GM23338 (cell line): Measurements from ENCODE around the gene TACC3. TPM values are rescaled to one million over a fixed set of nuclear protein-coding genes. Genes with fewer than 3 reads are reported as not detected.
A peak's percentile ranks its signal among the peaks of the same experiment; 100 is the strongest.

Experiments
- ATAC-seq: fragments of 200-7000 bp; cut with Tn5 transposase; 3 replicates; pipeline ENCODE4 v1.9.1; 2020
- DNase-seq: peaks from one replicate; pipeline ENCODE4 v3.0.0-alpha.2; 2015; ENCODE audit warnings: low spot score
- H2AFZ ChIP-seq: fragments of 200-600 bp; sonication (generic); 2 replicates; pipeline ENCODE4 v1.8.0; 2016; ENCODE audit warnings: antibody characterized with exemption, mild to moderate bottlenecking, moderate library complexity
- H3F3A ChIP-seq: fragments of 200-600 bp; sonication (generic); replicated peaks from 2 replicates; pipeline ENCODE4 v1.8.0; 2017; ENCODE audit warnings: antibody characterized with exemption, mixed run types, low read depth
- H3K27ac ChIP-seq: fragments of 200-600 bp; sonication (generic); 2 replicates; pipeline ENCODE4 v1.6.1; 2016; ENCODE audit warnings: low read depth
- H3K27me3 ChIP-seq: fragments of 200-600 bp; sonication (generic); 2 replicates; pipeline ENCODE4 v1.8.0; 2016; ENCODE audit warnings: mild to moderate bottlenecking, mixed run types, moderate library complexity; ENCODE audit not compliant: insufficient read depth
- H3K36me3 ChIP-seq: fragments of 200-600 bp; sonication (generic); 2 replicates; pipeline ENCODE4 v1.8.0; 2016; ENCODE audit warnings: mild to moderate bottlenecking; ENCODE audit not compliant: insufficient read depth
- H3K4me1 ChIP-seq: fragments of 200-600 bp; sonication (generic); 2 replicates; pipeline ENCODE4 v1.8.0; 2016; ENCODE audit warnings: mild to moderate bottlenecking, moderate library complexity; ENCODE audit not compliant: insufficient read depth
- H3K4me2 ChIP-seq: fragments of 200-600 bp; sonication (generic); 2 replicates; pipeline ENCODE4 v1.7.1; 2017; ENCODE audit warnings: mixed run types
- H3K4me3 ChIP-seq: fragments of 200-600 bp; sonication (generic); 2 replicates; pipeline ENCODE4 v1.6.1; 2016; ENCODE audit warnings: mixed run types
- H3K79me2 ChIP-seq: fragments of 200-600 bp; sonication (generic); replicated peaks from 2 replicates; pipeline ENCODE4 v1.8.0; 2017; ENCODE audit warnings: mild to moderate bottlenecking; ENCODE audit not compliant: insufficient read depth
- H3K9me2 ChIP-seq: fragments of 200-600 bp; sonication (generic); 2 replicates; pipeline ENCODE4 v1.8.0; 2017; ENCODE audit not compliant: insufficient read depth
- H4K20me1 ChIP-seq: fragments of 200-600 bp; sonication (generic); replicated peaks from 2 replicates; pipeline ENCODE4 v1.8.0; 2017; ENCODE audit warnings: mild to moderate bottlenecking; ENCODE audit not compliant: insufficient read depth
- H3K27ac Mint-ChIP-seq: 2 replicates; pipeline ENCODE4 v1.8.0; 2020; ENCODE audit warnings: inconsistent platforms, mild to moderate bottlenecking, moderate library complexity, mixed read lengths
- H3K27me3 Mint-ChIP-seq: 3 replicates; pipeline ENCODE4 v1.8.0; 2022; ENCODE audit warnings: low read depth, mild to moderate bottlenecking, moderate library complexity, mixed read lengths, inconsistent platforms; ENCODE audit not compliant: insufficient read depth, poor library complexity
- H3K36me3 Mint-ChIP-seq: 3 replicates; pipeline ENCODE4 v1.8.0; 2021; ENCODE audit warnings: low read depth, mild to moderate bottlenecking, inconsistent platforms, moderate library complexity, mixed read lengths
- H3K4me1 Mint-ChIP-seq: 3 replicates; pipeline ENCODE4 v1.8.0; 2020; ENCODE audit warnings: mild to moderate bottlenecking, inconsistent platforms, mixed read lengths
- H3K4me3 Mint-ChIP-seq: 3 replicates; pipeline ENCODE4 v1.8.0; 2021; ENCODE audit warnings: moderate library complexity, mild to moderate bottlenecking, inconsistent platforms, mixed read lengths
- H3K9me3 Mint-ChIP-seq: 3 replicates; pipeline ENCODE4 v1.8.0; 2020; ENCODE audit warnings: moderate library complexity, mild to moderate bottlenecking, inconsistent platforms, mixed read lengths
- CTCF ChIP-seq, 2 experiments: fragments of 200-600 bp in 1 of 2; sonication (generic) in 1 of 2; conservative IDR thresholded peaks; 2 replicates each; pipeline versions ENCODE4 v1.5.1 to v1.6.1; 2016 to 2017; ENCODE audit warnings: antibody characterized with exemption in 2 of 2, low read depth in 2 of 2, mild to moderate bottlenecking in 2 of 2, moderate library complexity in 1 of 2
- JUNB ChIP-seq: IDR thresholded peaks from one replicate; pipeline ENCODE4 v1.6.1; 2016; ENCODE audit warnings: antibody characterized with exemption; ENCODE audit not compliant: unreplicated experiment
- NANOG ChIP-seq: IDR thresholded peaks from 2 replicates; pipeline ENCODE4 v1.6.1; 2016; ENCODE audit warnings: antibody characterized with exemption, borderline replicate concordance
- POLR2AphosphoS5 ChIP-seq: IDR thresholded peaks from 2 replicates; pipeline ENCODE4 v1.6.1; 2016; ENCODE audit warnings: antibody characterized with exemption, low read depth
- STAT1 ChIP-seq: IDR thresholded peaks from one replicate; pipeline ENCODE4 v1.6.1; 2016; ENCODE audit warnings: antibody characterized with exemption; ENCODE audit not compliant: unreplicated experiment
- polyA plus RNA-seq: library from polyadenylated mRNA; unstranded; fragments of >200 nt; fragmentation: Nextera tagmentation; extraction: Ambion mirVana; gene quantifications from 2 replicates; pipeline ENCODE4 v1.2.1, GENCODE V29; 2016
- total RNA-seq: library from RNA; depleted of rRNA; stranded (reverse); fragments of >200 nt; shearing (Covaris generic); gene quantifications from 2 replicates; pipeline ENCODE4 v1.2.3, GENCODE V29; 2014
- TF ChIP-seq, protein P1 (sequence below): IDR thresholded peaks from one replicate; pipeline ENCODE4 v1.6.1; 2018; ENCODE audit warnings: antibody characterized with exemption; ENCODE audit not compliant: unreplicated experiment
- TF ChIP-seq, protein P2 (sequence below): IDR thresholded peaks from 2 replicates; pipeline ENCODE4 v1.6.1; 2016; ENCODE audit warnings: antibody characterized with exemption

Gene TACC3
- total and polyA plus RNA-seq, 2 experiments from 2014 or later, result 120 TPM

- Histone ChIP-seq H3K9me2 (no peaks in the 10 kb centered on the region), H3K27ac (no peak overlapping the region), H2AFZ (no peak overlapping the region), H4K20me1 (no peaks in the 10 kb centered on the region), H3F3A (no peaks in the 10 kb centered on the region), H3K4me1 (no peaks in the 10 kb centered on the region), H3K36me3 (no peaks in the 10 kb centered on the region), H3K27me3 (no peaks in the 10 kb centered on the region), H3K4me2 (no peak overlapping the region; the same call in 1 of the 2 replicates), H3K4me3 (no peak overlapping the region), H3K79me2 (no peaks in the 10 kb centered on the region)
- H3K4me3 Mint-ChIP-seq, result no peak overlapping the region
- TF ChIP-seq, protein P1, sequence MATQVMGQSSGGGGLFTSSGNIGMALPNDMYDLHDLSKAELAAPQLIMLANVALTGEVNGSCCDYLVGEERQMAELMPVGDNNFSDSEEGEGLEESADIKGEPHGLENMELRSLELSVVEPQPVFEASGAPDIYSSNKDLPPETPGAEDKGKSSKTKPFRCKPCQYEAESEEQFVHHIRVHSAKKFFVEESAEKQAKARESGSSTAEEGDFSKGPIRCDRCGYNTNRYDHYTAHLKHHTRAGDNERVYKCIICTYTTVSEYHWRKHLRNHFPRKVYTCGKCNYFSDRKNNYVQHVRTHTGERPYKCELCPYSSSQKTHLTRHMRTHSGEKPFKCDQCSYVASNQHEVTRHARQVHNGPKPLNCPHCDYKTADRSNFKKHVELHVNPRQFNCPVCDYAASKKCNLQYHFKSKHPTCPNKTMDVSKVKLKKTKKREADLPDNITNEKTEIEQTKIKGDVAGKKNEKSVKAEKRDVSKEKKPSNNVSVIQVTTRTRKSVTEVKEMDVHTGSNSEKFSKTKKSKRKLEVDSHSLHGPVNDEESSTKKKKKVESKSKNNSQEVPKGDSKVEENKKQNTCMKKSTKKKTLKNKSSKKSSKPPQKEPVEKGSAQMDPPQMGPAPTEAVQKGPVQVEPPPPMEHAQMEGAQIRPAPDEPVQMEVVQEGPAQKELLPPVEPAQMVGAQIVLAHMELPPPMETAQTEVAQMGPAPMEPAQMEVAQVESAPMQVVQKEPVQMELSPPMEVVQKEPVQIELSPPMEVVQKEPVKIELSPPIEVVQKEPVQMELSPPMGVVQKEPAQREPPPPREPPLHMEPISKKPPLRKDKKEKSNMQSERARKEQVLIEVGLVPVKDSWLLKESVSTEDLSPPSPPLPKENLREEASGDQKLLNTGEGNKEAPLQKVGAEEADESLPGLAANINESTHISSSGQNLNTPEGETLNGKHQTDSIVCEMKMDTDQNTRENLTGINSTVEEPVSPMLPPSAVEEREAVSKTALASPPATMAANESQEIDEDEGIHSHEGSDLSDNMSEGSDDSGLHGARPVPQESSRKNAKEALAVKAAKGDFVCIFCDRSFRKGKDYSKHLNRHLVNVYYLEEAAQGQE, result no peak
- TF ChIP-seq, protein P2, sequence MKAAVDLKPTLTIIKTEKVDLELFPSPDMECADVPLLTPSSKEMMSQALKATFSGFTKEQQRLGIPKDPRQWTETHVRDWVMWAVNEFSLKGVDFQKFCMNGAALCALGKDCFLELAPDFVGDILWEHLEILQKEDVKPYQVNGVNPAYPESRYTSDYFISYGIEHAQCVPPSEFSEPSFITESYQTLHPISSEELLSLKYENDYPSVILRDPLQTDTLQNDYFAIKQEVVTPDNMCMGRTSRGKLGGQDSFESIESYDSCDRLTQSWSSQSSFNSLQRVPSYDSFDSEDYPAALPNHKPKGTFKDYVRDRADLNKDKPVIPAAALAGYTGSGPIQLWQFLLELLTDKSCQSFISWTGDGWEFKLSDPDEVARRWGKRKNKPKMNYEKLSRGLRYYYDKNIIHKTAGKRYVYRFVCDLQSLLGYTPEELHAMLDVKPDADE, result no peak
- TF ChIP-seq JUNB (no peak), CTCF (conservative IDR thresholded peaks at IDR 0.05; ENCODE audit: low read depth in 2 of 2) (peak in 1 of 2 experiments; percentile 41; a peak in 2 of 4 replicates), NANOG (no peak), POLR2AphosphoS5 (no peak)
- peak; percentile 19 for ATAC-seq
- peak; percentile 59 for DNase-seq
- H3K4me1 Mint-ChIP-seq, result no peaks in the 10 kb centered on the region
- H3K27ac Mint-ChIP-seq, result no peak overlapping the region
- no peaks in the 10 kb centered on the region for H3K36me3 Mint-ChIP-seq
- no peaks in the 10 kb centered on the region for H3K9me3 Mint-ChIP-seq
- peaks cover 2% of the 10 kb centered on the region for H3K27me3 Mint-ChIP-seq
Measured at GRCh38 chr4:1752284-1753041, 31.1 kb downstream of the TACC3 start.

DNA sequence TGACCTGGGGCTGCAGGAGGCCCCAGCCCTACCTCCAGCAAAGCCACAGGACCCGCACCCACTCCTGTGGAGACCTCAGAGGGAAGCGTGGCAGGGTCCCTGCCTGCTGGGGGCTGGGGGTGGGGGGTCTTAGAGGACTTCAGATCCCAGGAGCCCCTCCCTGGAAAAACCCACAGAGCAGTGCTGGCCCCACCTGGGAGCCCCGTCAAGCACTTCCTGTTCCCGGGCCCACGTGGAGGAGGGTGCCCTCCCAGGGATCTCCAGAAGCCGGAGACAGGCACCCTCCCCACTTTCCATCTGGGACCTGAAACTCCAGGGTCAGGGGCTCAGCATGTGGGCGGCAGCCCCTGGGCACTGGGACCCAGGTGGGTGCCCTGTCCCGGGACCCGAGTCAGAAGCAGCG, 32.0 kb downstream of the TACC3 start:
- ATAC-seq, result no peak
- H3K36me3 ChIP-seq, result no peaks in the 10 kb centered on the region
- no peak overlapping the region for H3K4me3 ChIP-seq

More for the DNA sequence above, 32.0 kb downstream of the TACC3 start:
- H2AFZ ChIP-seq, result no peak overlapping the region
- H3K27ac ChIP-seq, result no peak overlapping the region
- no peak for DNase-seq
- Mint-ChIP-seq H3K27me3 (no peaks in the 10 kb centered on the region), H3K36me3 (no peaks in the 10 kb centered on the region), H3K27ac (no peak overlapping the region), H3K9me3 (no peaks in the 10 kb centered on the region), H3K4me1 (peaks cover 5% of the 10 kb centered on the region; the same call in 2 of the 3 replicates), H3K4me3 (no peak overlapping the region)
- no peaks in the 10 kb centered on the region for H3K79me2 ChIP-seq
- no peaks in the 10 kb centered on the region for H3K4me1 ChIP-seq
- TF ChIP-seq, protein P1, result no peak
- TF ChIP-seq STAT1, result no peak
- TF ChIP-seq, protein P2, result no peak
- no peaks in the 10 kb centered on the region for H4K20me1 ChIP-seq
- no peaks in the 10 kb centered on the region for H3F3A ChIP-seq
- no peak overlapping the region for H3K4me2 ChIP-seq
- H3K27me3 ChIP-seq, result no peaks in the 10 kb centered on the region
- no peaks in the 10 kb centered on the region for H3K9me2 ChIP-seq
